ENCODE measurements around the gene MATN3. TPM values are rescaled to one million over a fixed set of nuclear protein-coding genes. Genes with fewer than 3 reads are reported as not detected.

The MATN3 gene
- total RNA-seq, 2 experiments from 2014 or later = not detected

GRCh38 chr2:20034218-20034617, 21.8 kb upstream of the MATN3 start:
- POLR2A ChIA-PET = no interaction called here
- Histone ChIP-seq H3K4me1 (ENCODE audit: insufficient read depth, low read length) (no peaks in the 10 kb centered on the region), H3K9me3 (ENCODE audit: control insufficient read depth in 1 of 2, insufficient read depth in 1 of 2, low read length in 2 of 2) (no peaks in the 10 kb centered on the region), H3K27me3 (ENCODE audit: control insufficient read depth in 1 of 2, insufficient read depth in 2 of 2, low read length in 2 of 2) (no peaks in the 10 kb centered on the region), H3K27ac (ENCODE audit: low read depth in 1 of 2, low read length in 2 of 2) (no peak overlapping the region), H3K36me3 (ENCODE audit: insufficient read depth, low read length) (peaks cover 80% of the 10 kb centered on the region), H3K4me3 (ENCODE audit: low read length) (no peak overlapping the region)
- Mint-ChIP-seq H3K36me3 (ENCODE audit: low read depth) (peaks cover 100% of the 10 kb centered on the region), H3K4me3 (no peak overlapping the region), H3K27ac (no peak overlapping the region), H3K9me3 (no peaks in the 10 kb centered on the region), H3K27me3 (no peaks in the 10 kb centered on the region), H3K4me1 (ENCODE audit: low read depth) (no peaks in the 10 kb centered on the region)
- DNase-seq (no peak), ATAC-seq (ENCODE audit: poor library complexity) (no peak)
- no peak for TF ChIP-seq CTCF (IDR thresholded peaks at IDR 0.05)
- CTCF ChIA-PET = interaction anchor here (1.0 kb wide), 1 partner anchor 19 kb away, joined by 3 read pairs; no protein-coding TSS in a partner anchor
- intact Hi-C loops (cut with DNase I, micrococcal nuclease) = no loop called here

- TF ChIP-seq CTCF (IDR thresholded peaks at IDR 0.05) = no peak
- H3K27ac Mint-ChIP-seq = no peak overlapping the region
- DNase-seq = no peak
- H3K9me3 Mint-ChIP-seq = no peaks in the 10 kb centered on the region
- H3K4me3 ChIP-seq (ENCODE audit: low read length) = no peak overlapping the region
- H3K36me3 ChIP-seq (ENCODE audit: insufficient read depth, low read length) = peaks cover 80% of the 10 kb centered on the region
- H3K27ac ChIP-seq (ENCODE audit: low read depth in 1 of 2, low read length in 2 of 2) = no peak overlapping the region
- H3K4me1 ChIP-seq (ENCODE audit: insufficient read depth, low read length) = no peaks in the 10 kb centered on the region
- no peaks in the 10 kb centered on the region for H3K27me3 Mint-ChIP-seq
- ChIA-PET CTCF (no interaction called here), POLR2A (no interaction called here)
- no peaks in the 10 kb centered on the region for H3K9me3 ChIP-seq (ENCODE audit: control insufficient read depth in 1 of 2, insufficient read depth in 1 of 2, low read length in 2 of 2)
- H3K4me1 Mint-ChIP-seq (ENCODE audit: low read depth) = no peaks in the 10 kb centered on the region
- intact Hi-C loops (cut with DNase I, micrococcal nuclease) = no loop called here
- H3K36me3 Mint-ChIP-seq (ENCODE audit: low read depth) = peaks cover 100% of the 10 kb centered on the region
- no peak for ATAC-seq (ENCODE audit: poor library complexity)
- no peaks in the 10 kb centered on the region for H3K27me3 ChIP-seq (ENCODE audit: control insufficient read depth in 1 of 2, insufficient read depth in 2 of 2, low read length in 2 of 2)
- no peak overlapping the region for H3K4me3 Mint-ChIP-seq
Measured at GRCh38 chr2:20033322-20033721, 20.9 kb upstream of the MATN3 start.

- TF ChIP-seq CTCF (IDR thresholded peaks at IDR 0.05) = no peak
- peaks cover 81% of the 10 kb centered on the region for H3K36me3 Mint-ChIP-seq (ENCODE audit: low read depth)
- DNase-seq (no peak), ATAC-seq (ENCODE audit: poor library complexity) (no peak)
- ChIA-PET CTCF (interaction anchor here (1.0 to 1.2 kb wide), 2 partner anchors 14 to 27 kb away, joined by 3 read pairs; no protein-coding TSS in a partner anchor), POLR2A (no interaction called here)
- intact Hi-C loops (cut with DNase I, micrococcal nuclease) = no loop called here
- H3K4me3 Mint-ChIP-seq = no peak overlapping the region
- H3K9me3 Mint-ChIP-seq = peaks cover 2% of the 10 kb centered on the region
- no peaks in the 10 kb centered on the region for H3K4me1 ChIP-seq (ENCODE audit: insufficient read depth, low read length)
- H3K36me3 ChIP-seq (ENCODE audit: insufficient read depth, low read length) = peaks cover 58% of the 10 kb centered on the region
- no peak overlapping the region for H3K4me3 ChIP-seq (ENCODE audit: low read length)
- H3K27ac Mint-ChIP-seq = no peak overlapping the region
- no peak overlapping the region for H3K27ac ChIP-seq (ENCODE audit: low read depth in 1 of 2, low read length in 2 of 2)
- H3K27me3 ChIP-seq (ENCODE audit: control insufficient read depth in 1 of 2, insufficient read depth in 2 of 2, low read length in 2 of 2) = no peaks in the 10 kb centered on the region
- H3K27me3 Mint-ChIP-seq = no peaks in the 10 kb centered on the region
- H3K9me3 ChIP-seq (ENCODE audit: control insufficient read depth in 1 of 2, insufficient read depth in 1 of 2, low read length in 2 of 2) = no peaks in the 10 kb centered on the region
- no peaks in the 10 kb centered on the region for H3K4me1 Mint-ChIP-seq (ENCODE audit: low read depth)
Measured at GRCh38 chr2:20030224-20030623, 17.8 kb upstream of the MATN3 start.
